ENCODE measurements around the gene BRWD1. TPM values are rescaled to one million over a fixed set of nuclear protein-coding genes. Genes with fewer than 3 reads are reported as not detected.

BRWD1 gene
- total and polyA plus RNA-seq, 2 donors (not counting 1 experiment from before 2014, with no cell fraction given) = 17.1 to 48.9 TPM

- Histone ChIP-seq H3K4me3 (replicated peaks in 1 of 4; ENCODE audit: control extremely low read depth in 1 of 4, insufficient read depth in 1 of 4, low read depth in 3 of 4, low read length in 4 of 4) (no peak overlapping the region), H3K79me2 (ENCODE audit: control insufficient read depth, insufficient read depth, low read length) (peaks cover 19% of the 10 kb centered on the region), H2AFZ (ENCODE audit: low read length) (no peak overlapping the region), H4K20me1 (ENCODE audit: control insufficient read depth, extremely low read depth, insufficient read depth, low read length) (no peaks in the 10 kb centered on the region), H3K27ac (ENCODE audit: insufficient read depth, low read length) (no peak overlapping the region), H3K36me3 (ENCODE audit: control insufficient read depth, insufficient read depth, low read length) (no peaks in the 10 kb centered on the region), H3K27me3 (ENCODE audit: control insufficient read depth, insufficient read depth, low read length) (no peaks in the 10 kb centered on the region), H3K4me2 (ENCODE audit: extremely low read depth, insufficient read depth, low read length) (no peak overlapping the region), H3K4me1 (ENCODE audit: control insufficient read depth, extremely low read depth, insufficient read depth, low read length) (peaks cover 3% of the 10 kb centered on the region), H3K9ac (ENCODE audit: insufficient read depth, low read length) (no peak overlapping the region), H3K9me3 (ENCODE audit: control insufficient read depth, insufficient read depth, low read depth, low read length) (no peaks in the 10 kb centered on the region)
- DNase-seq (ENCODE audit: low read depth in 2 of 2) = no peak
- TF ChIP-seq, protein P1, sequence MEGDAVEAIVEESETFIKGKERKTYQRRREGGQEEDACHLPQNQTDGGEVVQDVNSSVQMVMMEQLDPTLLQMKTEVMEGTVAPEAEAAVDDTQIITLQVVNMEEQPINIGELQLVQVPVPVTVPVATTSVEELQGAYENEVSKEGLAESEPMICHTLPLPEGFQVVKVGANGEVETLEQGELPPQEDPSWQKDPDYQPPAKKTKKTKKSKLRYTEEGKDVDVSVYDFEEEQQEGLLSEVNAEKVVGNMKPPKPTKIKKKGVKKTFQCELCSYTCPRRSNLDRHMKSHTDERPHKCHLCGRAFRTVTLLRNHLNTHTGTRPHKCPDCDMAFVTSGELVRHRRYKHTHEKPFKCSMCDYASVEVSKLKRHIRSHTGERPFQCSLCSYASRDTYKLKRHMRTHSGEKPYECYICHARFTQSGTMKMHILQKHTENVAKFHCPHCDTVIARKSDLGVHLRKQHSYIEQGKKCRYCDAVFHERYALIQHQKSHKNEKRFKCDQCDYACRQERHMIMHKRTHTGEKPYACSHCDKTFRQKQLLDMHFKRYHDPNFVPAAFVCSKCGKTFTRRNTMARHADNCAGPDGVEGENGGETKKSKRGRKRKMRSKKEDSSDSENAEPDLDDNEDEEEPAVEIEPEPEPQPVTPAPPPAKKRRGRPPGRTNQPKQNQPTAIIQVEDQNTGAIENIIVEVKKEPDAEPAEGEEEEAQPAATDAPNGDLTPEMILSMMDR (conservative IDR thresholded peaks at IDR 0.05 in 1 of 2, IDR thresholded peaks at IDR 0.05 in 1 of 2; ENCODE audit: low read depth in 1 of 2, low read length in 2 of 2) = no peak
- no peak for TF ChIP-seq EZH2 (IDR thresholded peaks at IDR 0.05; ENCODE audit: low read length, missing control alignments)
Measured at GRCh38 chr21:39178421-39178820, 135.0 kb downstream of the BRWD1 start.

DNA sequence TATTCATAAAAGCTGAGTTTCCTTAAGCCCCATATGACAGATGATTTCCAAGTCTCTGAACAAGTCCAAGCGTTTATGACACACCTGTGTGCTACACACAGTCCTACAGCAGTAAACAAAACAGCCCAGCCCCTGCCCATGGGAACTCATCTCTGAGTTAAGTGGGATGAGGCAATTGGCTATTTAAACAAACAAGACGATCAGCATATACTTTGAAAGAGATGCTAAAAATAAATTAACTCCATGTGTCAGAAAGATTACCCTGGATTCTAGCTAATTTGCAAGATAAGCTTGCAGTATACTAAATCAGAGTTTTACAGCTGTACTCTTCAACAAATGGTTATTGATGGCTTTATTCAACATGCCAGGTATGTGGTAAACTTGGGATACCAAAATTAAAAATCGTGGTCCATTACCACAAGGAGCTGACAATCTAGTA lies 137.1 kb downstream of the BRWD1 start:
- H3K4me2 ChIP-seq (ENCODE audit: extremely low read depth, insufficient read depth, low read length) = no peak overlapping the region
- peak in 1 of 2 donors; percentile 16 for DNase-seq (ENCODE audit: low read depth in 2 of 2)
- peaks cover 5% of the 10 kb centered on the region for H3K79me2 ChIP-seq (ENCODE audit: control insufficient read depth, insufficient read depth, low read length)
- no peak overlapping the region for H2AFZ ChIP-seq (ENCODE audit: low read length)
- TF ChIP-seq, protein P1 (conservative IDR thresholded peaks at IDR 0.05 in 1 of 2, IDR thresholded peaks at IDR 0.05 in 1 of 2; ENCODE audit: low read depth in 1 of 2, low read length in 2 of 2) = no peak
- TF ChIP-seq EZH2 (IDR thresholded peaks at IDR 0.05; ENCODE audit: low read length, missing control alignments) = no peak
- H3K9me3 ChIP-seq (ENCODE audit: control insufficient read depth, insufficient read depth, low read depth, low read length) = no peaks in the 10 kb centered on the region
- H3K9ac ChIP-seq (ENCODE audit: insufficient read depth, low read length) = no peak overlapping the region
- no peak overlapping the region for H3K27ac ChIP-seq (ENCODE audit: insufficient read depth, low read length)
- no peak overlapping the region for H3K4me3 ChIP-seq (replicated peaks in 1 of 4; ENCODE audit: control extremely low read depth in 1 of 4, insufficient read depth in 1 of 4, low read depth in 3 of 4, low read length in 4 of 4)
- H3K27me3 ChIP-seq (ENCODE audit: control insufficient read depth, insufficient read depth, low read length) = no peaks in the 10 kb centered on the region
- H3K4me1 ChIP-seq (ENCODE audit: control insufficient read depth, extremely low read depth, insufficient read depth, low read length) = no peaks in the 10 kb centered on the region
- H3K36me3 ChIP-seq (ENCODE audit: control insufficient read depth, insufficient read depth, low read length) = peaks cover 3% of the 10 kb centered on the region
- H4K20me1 ChIP-seq (ENCODE audit: control insufficient read depth, extremely low read depth, insufficient read depth, low read length) = no peaks in the 10 kb centered on the region

GRCh38 chr21:39175665-39176064 lies 137.8 kb downstream of the BRWD1 start:
- no peak overlapping the region for H3K27ac ChIP-seq (ENCODE audit: insufficient read depth, low read length)
- H3K4me2 ChIP-seq (ENCODE audit: extremely low read depth, insufficient read depth, low read length) = no peak overlapping the region
- H3K4me3 ChIP-seq (replicated peaks in 1 of 4; ENCODE audit: control extremely low read depth in 1 of 4, insufficient read depth in 1 of 4, low read depth in 3 of 4, low read length in 4 of 4) = no peak overlapping the region
- H4K20me1 ChIP-seq (ENCODE audit: control insufficient read depth, extremely low read depth, insufficient read depth, low read length) = no peaks in the 10 kb centered on the region
- no peak overlapping the region for H3K9ac ChIP-seq (ENCODE audit: insufficient read depth, low read length)
- H3K4me1 ChIP-seq (ENCODE audit: control insufficient read depth, extremely low read depth, insufficient read depth, low read length) = no peaks in the 10 kb centered on the region
- H3K27me3 ChIP-seq (ENCODE audit: control insufficient read depth, insufficient read depth, low read length) = no peaks in the 10 kb centered on the region
- H2AFZ ChIP-seq (ENCODE audit: low read length) = no peak overlapping the region
- DNase-seq (ENCODE audit: low read depth in 2 of 2) = no peak
- peaks cover 4% of the 10 kb centered on the region for H3K36me3 ChIP-seq (ENCODE audit: control insufficient read depth, insufficient read depth, low read length)
- no peaks in the 10 kb centered on the region for H3K9me3 ChIP-seq (ENCODE audit: control insufficient read depth, insufficient read depth, low read depth, low read length)
- peaks cover 2% of the 10 kb centered on the region for H3K79me2 ChIP-seq (ENCODE audit: control insufficient read depth, insufficient read depth, low read length)
- TF ChIP-seq, protein P1 (conservative IDR thresholded peaks at IDR 0.05 in 1 of 2, IDR thresholded peaks at IDR 0.05 in 1 of 2; ENCODE audit: low read depth in 1 of 2, low read length in 2 of 2) = no peak
- no peak for TF ChIP-seq EZH2 (IDR thresholded peaks at IDR 0.05; ENCODE audit: low read length, missing control alignments)

All from fibroblast of lung (primary cell).